Measurements from ENCODE around the gene LMTK2.

GRCh38 chr7:98213888-98214810, 107.5 kb downstream of the LMTK2 start:
- TF ChIP-seq CTCF (IDR thresholded peaks at IDR 0.05) (no peak), POLR2A (IDR thresholded peaks at IDR 0.05) (no peak), POLR2AphosphoS5 (IDR thresholded peaks at IDR 0.05) (no peak)

All from sigmoid colon (tissue), 4 donors.